ENCODE results near the gene PPP3R1. TPM values are rescaled to one million over a fixed set of nuclear protein-coding genes. Genes with fewer than 3 reads are reported as not detected.

Gene PPP3R1
- total RNA-seq, 1 experiment from 2014 or later: 74.2 TPM

DNA sequence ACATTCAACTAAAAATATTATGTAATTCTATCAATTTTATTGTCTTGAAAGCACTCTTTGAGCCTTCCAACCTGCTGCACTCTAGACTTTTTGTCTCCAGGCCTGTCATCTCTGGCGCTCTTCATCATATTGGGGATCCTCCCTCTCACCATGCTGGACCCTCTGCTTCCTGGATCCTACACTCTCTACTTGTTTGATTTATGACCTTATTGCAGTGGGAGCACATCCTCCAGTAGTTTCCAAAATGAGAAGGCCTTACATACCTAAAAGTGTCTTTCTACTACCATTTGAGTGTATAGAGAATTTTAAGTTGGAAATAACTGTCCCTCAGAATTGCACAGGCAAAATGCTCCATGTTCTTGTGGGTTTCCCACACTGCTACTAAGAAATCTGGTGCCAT lies 69.4 kb downstream of the PPP3R1 start:
- Histone ChIP-seq H3K9me3 (ENCODE audit: control insufficient read depth, low read depth, low read length) (no peaks in the 10 kb centered on the region), H2BK12ac (ENCODE audit: insufficient read length, low read depth, low read length) (no peak overlapping the region), H3K27me3 (ENCODE audit: insufficient read depth, low read length) (no peaks in the 10 kb centered on the region), H3K4ac (ENCODE audit: low read depth, low read length) (no peak overlapping the region), H3K23me2 (ENCODE audit: insufficient read length, low read depth, low read length, poor library complexity, severe bottlenecking) (no peaks in the 10 kb centered on the region), H4K8ac (replicated peaks; ENCODE audit: insufficient read length, low read depth, low read length) (no peak overlapping the region), H3K56ac (ENCODE audit: insufficient read length, low read depth, low read length) (no peak overlapping the region), H2AFZ (ENCODE audit: low read length) (no peak overlapping the region), H4K91ac (ENCODE audit: insufficient read length, low read depth, low read length) (no peak overlapping the region), H3K14ac (ENCODE audit: insufficient read depth, low read length) (no peak overlapping the region), H2BK20ac (ENCODE audit: low read depth, low read length, poor library complexity, severe bottlenecking) (no peak overlapping the region), H3K27ac (ENCODE audit: insufficient read length, low read depth, low read length) (no peak overlapping the region), H2BK120ac (ENCODE audit: low read depth, low read length, poor library complexity, severe bottlenecking) (no peak overlapping the region), H3K4me2 (ENCODE audit: insufficient read depth, insufficient read length, low read length) (no peak overlapping the region), H3K4me1 (ENCODE audit: insufficient read depth, low read length) (no peaks in the 10 kb centered on the region), H3K79me1 (ENCODE audit: insufficient read depth, low read depth, low read length, poor library complexity, severe bottlenecking) (peaks cover 3% of the 10 kb centered on the region), H2AK5ac (ENCODE audit: insufficient read length, low read length) (no peak overlapping the region), H3K18ac (ENCODE audit: insufficient read length, low read depth, low read length) (no peak overlapping the region), H3K23ac (ENCODE audit: insufficient read length, low read depth, low read length) (no peak overlapping the region), H2BK5ac (ENCODE audit: insufficient read length, low read length) (no peak overlapping the region), H4K20me1 (ENCODE audit: control insufficient read depth, insufficient read depth, insufficient read length) (no peaks in the 10 kb centered on the region), H3K79me2 (ENCODE audit: insufficient read depth, low read length) (no peaks in the 10 kb centered on the region; the same call in 1 of the 2 replicates), H3T11ph (ENCODE audit: low read length) (no peak overlapping the region), H4K5ac (ENCODE audit: insufficient read length, low read depth, low read length) (no peak overlapping the region), H2BK15ac (ENCODE audit: low read depth, low read length) (no peak overlapping the region), H3K9ac (ENCODE audit: extremely low read depth, insufficient read length, low read length) (no peak overlapping the region)
- Mint-ChIP-seq H3K4me1 (peaks cover 0 to 5% of the 10 kb centered on the region in 2 experiments; a peak in 1 of 4 replicates), H3K9me3 (no peaks in the 10 kb centered on the region), H3K27ac (peak overlapping the region in 1 of 3 experiments; percentile 11; a peak in 1 of 7 replicates), H3K27me3 (ENCODE audit: low read depth) (no peaks in the 10 kb centered on the region), H3K36me3 (ENCODE audit: insufficient read depth in 1 of 3, low read depth in 3 of 3) (peaks cover 7 to 37% (median 31%) of the 10 kb centered on the region in 3 experiments; a peak in 6 of 7 replicates), H3K4me3 (no peak overlapping the region)
- TF ChIP-seq, protein P1, sequence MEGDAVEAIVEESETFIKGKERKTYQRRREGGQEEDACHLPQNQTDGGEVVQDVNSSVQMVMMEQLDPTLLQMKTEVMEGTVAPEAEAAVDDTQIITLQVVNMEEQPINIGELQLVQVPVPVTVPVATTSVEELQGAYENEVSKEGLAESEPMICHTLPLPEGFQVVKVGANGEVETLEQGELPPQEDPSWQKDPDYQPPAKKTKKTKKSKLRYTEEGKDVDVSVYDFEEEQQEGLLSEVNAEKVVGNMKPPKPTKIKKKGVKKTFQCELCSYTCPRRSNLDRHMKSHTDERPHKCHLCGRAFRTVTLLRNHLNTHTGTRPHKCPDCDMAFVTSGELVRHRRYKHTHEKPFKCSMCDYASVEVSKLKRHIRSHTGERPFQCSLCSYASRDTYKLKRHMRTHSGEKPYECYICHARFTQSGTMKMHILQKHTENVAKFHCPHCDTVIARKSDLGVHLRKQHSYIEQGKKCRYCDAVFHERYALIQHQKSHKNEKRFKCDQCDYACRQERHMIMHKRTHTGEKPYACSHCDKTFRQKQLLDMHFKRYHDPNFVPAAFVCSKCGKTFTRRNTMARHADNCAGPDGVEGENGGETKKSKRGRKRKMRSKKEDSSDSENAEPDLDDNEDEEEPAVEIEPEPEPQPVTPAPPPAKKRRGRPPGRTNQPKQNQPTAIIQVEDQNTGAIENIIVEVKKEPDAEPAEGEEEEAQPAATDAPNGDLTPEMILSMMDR (conservative IDR thresholded peaks at IDR 0.05): no peak
- no CpG with 5 or more reads among the region's 1 CpG for WGBS (ENCODE audit: extremely low coverage, insufficient read length, low lambda C conversion rate)
- DNase-seq: no peak

All from H9 (cell line).